GM18867 (cell line): ENCODE results near the gene CD300LG.
"Not testable (repeated sequence)": the region's sequence is repeated elsewhere in the genome, so short reads cannot be mapped to it uniquely, and the experiment has no call there.

Experiments used
- ATAC-seq: cut with Tn5 transposase; IDR thresholded peaks from one replicate; pipeline ENCODE4 v1.9.1; 2021; ENCODE audit warnings: mild to moderate bottlenecking, moderate library complexity; ENCODE audit not compliant: unreplicated experiment

CD300LG gene

DNA sequence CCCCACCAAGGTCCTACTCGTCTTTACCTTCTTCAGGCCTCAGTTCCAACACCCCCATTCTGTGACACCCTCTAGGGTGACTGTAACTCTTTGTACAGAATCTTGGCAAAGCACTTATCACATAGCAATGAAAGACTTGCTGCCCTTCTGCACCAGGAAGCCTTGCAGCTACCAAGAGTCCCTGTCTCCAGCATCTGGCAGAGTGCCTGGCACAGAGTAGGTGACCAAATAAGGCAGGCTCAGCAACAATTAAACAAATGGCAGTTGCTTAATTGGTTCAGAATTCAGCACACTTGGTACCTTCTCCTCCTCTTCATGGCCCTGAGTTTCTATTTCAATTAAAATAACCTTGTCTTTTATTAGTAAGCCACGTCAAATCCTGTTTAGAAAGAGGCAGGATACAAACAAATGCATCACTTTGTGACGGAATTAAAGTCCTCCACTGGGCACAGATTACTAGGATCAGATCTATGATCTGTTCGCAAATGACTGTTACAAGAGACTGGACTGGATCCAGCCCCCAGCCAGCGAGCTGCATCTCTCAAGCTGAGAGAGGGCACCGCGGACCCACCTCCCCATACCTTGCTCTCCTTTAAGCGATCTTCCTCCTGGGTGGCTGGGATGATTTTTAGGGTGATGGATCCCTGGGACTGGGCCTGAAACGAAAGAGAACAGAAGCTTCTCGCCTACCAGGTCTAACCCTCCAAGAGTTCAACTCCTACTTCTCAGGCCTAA, 23.5 kb upstream of the CD300LG start:
- no peak for ATAC-seq

DNA sequence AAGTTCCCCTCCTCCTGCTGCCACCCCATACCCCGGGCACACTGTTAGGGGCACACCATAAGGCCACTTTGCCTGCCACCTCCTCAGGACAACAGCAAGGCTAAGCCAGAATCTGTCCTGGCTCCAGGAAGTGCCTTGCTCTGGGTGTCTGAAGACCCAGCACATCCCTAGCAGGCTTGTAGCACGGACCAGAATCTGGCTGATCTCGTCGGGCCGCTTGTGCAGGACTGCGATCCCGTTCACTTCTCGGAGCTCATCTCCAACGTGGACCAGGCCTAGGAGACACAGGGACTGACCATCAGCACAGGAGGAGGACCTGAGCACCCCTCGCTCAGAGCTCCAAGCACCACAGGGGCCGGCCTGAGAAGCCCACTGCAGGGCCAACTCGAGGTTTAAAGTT, 21.4 kb upstream of the CD300LG start:
- no peak for ATAC-seq

DNA sequence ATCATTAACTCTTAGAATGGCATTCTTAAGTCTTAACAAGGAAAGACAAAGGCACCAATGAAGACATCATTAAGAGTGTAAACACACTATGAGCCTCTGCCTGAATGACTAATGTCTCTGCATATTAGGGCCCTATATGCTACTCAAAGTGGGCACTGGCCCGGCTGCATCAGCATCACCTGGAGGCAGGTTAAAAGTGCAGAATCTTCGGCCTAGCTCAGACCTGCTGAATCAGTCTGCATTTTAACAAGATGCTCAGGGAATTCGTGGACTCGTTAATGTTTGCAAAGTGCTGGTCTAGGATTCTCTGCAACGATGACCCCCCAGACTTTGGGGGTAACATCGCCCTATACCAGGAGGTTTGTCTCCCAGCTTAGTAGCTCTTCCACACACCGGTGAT, 20.8 kb upstream of the CD300LG start:
- no peak for ATAC-seq

DNA sequence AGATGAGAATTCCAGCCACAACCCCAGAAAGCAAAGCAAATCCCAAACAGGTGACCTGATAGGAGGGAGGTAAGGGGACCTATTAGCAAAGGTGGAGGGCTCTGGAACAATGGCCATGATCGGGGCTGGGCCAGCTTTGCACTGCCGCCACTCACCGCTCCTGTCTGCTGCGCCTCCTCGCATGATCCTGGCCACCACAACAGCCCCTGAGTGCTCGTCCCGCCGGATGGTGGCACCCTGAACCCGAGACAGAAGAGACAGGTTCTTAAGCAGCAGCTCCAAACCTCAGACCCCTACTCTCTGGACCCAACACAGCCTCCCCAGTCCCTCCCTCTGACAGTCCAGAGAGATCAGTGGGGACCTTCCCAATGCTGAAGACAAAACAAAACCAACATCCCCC, 19.4 kb upstream of the CD300LG start:
- ATAC-seq, result no peak

DNA sequence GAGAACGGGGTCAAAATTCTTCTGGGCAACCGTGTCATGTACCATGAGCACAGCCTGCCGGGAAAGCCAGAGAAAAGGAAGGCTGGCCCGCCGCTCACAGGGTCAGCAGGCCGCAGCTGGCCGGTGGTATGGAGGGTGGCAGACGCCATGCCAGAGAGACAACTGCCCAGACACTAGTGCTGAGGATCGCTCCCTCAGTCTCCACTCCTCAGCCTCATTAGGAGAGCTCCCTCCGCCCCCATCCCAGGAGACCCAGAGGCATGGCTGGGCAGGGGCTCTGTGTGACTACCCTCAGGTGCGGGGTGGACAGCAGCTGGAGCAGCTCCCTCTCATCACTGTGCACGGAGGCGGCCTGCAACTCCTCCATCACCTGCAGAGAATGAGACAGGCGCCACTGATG, 17.2 kb upstream of the CD300LG start:
- no peak for ATAC-seq

DNA sequence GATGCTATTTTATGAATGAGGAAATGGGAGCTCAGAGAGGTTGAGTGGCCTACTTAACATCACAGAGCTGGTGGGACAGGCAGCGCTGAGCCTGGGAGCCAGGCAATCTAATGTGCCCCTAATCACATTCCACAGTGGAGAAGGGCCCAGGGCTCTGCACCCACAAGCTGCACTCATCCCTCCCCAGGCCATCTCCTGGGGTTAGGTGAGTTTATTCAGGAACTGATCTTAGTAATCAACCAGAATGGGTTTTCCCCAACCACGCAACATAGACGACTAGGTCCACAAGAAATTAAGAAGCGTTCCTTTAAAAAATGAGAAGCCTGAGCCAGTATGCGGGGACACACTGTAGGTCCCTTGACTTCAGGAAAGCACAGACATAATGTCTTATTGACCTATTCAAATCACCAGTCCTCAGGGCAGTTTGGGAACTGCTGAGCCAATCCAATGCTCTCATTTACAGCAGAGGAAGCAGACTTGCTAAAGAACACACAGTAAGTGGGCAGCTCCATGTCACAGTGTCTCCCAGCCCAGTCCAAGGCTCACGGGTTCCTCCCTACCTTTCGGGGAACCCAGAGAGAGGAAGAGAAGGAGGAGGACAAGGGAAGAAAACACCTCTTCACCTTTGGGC, 16.4 kb upstream of the CD300LG start:
- no peak for ATAC-seq

DNA sequence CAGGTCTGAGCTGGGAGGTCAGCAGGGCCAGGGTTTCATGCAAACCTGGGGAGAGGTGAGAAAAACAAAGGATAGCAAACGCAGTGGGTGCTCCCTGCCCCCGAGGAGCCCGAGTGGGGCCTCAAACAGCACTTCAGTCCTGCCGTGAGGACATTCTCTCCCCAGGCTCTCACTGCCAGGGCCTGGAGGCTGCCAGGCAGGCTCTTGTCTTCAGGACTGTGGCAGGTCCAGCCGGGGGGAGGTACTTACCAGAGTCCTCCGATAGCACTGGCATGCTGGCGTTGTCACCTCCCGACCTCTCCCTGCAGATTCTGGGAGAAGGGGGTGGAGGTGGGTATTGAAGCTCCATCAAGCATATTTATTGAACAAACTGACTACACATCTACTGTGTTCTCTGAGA, 15.3 kb upstream of the CD300LG start:
- ATAC-seq, result no peak

DNA sequence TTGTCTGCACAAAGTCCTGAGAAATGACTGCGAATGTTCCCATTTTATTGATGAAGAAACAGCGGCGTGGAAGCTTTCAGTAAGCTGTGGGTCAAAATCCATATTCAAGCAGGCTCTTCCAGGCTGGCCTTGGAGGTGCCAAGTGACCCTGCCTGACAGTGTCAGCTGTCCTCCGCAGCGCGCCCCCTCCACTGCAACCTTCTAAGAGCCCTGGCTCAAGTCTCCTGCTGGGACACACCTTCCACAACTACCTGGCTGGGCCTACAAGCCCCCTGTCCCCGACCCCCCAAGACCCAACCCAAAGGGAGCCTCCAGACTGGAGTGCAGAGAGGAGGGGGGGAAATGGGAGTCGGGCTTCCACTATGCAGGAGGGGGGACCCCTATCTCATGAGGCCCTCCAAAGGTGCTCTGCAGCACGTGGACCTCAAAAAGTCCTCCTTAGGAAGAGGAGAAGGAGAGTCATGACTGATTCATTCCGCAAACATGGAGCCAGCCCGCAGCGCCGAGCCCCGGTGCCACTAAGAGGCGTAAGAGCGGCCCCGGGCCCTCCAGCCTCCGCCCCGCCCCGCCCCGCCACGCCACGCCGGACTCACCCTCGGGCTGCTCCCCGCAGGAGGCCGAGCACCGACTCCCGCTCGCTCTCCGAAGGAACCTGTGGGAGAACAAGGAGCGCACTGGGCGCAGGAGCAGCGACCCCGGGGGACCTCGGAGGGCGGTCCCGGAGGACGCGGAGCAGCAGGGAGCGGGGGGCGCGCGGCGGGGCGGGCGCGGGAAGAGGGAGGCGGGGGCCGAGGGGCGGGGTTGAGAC, 14.6 kb upstream of the CD300LG start:
- ATAC-seq, result no peak

DNA sequence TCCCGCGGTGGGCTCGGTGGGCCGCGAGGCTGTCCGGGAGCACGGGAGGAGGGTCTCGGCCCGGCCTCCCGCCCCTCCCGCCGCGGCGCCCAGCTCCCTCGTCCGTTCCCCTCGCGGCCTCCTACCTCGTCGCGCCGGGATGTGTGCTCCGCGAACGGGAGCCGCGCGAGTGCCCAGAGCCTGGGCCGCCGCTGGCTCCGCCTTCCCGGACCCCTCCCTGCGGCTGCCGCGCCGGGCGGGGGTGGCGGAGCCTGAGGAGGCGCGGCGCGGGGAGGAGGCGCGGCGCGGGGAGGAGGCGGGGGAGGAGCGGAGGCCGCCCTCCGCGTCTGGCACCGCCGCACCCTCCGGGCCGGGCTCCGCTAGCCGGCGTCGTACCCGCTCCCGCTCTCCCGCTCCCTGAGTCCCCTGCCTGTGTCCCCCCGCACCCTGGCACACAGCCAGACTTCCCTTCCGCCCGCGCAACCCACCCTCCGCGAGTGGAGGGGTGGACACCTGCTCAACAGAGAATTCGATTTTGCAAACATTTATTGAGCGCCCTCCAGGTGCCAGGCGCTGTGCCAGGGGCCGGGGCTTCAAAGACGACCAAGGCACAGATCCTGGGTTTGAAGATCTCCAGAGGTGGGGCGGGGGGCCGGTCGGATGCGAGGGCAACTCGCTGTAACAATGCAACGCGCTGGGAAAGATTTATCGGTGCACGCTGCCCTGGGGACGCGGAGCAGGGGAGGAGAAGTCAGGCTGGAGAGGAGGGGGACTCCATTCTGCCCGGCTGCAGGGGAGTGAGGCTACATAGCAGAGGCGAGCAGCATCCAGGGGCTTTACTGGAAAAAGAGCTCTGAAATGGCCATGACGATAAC, 13.8 kb upstream of the CD300LG start, which contains the start of gene MPP3:
MPP3 (minus strand) TSS at position 171 of the 854 bp plus-strand sequence. CDS start 1,240 bp downstream, outside the sequence.
- no peak for ATAC-seq

DNA sequence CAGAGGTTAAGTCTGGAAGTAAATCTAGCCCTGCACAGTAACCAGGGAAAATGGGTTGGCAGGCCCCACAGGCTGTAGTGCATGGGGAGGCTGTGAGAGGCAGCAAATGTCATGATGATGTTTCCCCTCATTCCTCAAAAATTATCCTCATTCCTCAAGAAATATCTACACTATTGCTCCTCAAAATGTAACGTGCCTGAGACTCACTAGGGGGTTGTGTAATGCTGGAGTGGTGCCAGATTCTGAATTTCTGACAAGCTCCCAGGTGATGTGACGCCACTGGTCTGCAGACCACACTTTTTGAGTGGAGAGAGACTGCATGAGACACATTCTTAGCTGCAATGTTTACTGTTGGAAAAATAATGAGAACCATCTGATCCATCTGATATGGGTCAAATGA, 12.9 kb upstream of the CD300LG start:
- no peak for ATAC-seq

DNA sequence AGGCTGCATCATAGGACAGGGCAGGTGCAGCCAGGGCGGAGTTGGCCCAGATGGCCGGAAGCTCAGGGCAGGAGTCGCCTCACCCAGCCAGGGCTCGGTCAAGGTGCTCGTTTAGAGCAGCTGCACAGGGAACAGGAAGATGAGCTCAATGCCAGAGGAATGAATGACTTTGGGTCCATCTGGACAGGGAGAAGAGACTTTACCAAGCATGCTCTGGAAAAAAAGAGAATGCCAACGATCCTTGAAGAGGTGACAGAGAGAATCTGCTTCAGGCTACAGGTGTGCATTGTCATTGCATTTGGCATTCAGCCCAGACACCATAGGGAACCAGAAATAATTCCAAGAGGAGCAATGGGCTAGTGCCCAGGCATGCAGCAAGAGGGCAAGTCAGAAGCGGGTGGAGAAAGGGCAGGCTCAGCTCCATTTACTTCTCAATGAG, 7.3 kb upstream of the CD300LG start:
- ATAC-seq, result no peak

DNA sequence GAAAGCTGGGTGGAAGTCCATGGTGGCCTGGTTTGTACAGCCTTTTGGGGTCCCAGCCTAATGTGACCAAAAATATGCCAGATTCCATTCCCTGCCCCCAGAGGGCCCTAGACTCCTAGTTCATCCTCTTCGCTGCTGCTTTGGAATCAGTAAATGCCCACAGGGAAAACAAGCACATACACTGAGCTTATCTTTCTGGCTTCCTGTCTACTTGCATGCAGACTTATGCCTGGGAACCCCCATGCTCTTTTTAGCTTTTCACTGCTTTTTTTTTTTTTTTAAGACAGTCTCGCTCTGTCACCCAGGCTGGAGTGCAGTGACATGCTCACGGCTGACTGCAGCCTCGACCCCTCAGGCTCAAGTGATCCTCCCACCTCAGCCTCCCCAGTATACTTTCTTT, 6.2 kb upstream of the CD300LG start:
- ATAC-seq, result no peak

DNA sequence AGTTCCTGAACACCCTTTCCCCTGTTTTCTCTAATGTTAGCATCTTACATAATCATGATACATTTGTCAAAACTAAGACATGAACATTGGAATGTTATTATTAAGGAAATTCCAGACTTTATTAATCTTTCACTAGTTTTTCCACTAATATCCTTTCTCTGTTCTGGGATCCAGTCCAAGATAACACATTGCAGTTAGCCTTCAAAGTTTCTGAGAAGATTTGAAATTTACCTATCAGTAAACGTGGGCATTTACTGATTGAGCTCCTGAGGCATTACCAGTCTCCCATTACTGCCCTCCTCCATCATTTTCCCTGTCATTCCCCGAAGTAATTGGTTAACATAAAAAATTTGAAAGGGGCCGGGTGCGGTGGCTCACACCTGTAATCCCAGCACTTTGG, 5.7 kb upstream of the CD300LG start:
- no peak for ATAC-seq

DNA sequence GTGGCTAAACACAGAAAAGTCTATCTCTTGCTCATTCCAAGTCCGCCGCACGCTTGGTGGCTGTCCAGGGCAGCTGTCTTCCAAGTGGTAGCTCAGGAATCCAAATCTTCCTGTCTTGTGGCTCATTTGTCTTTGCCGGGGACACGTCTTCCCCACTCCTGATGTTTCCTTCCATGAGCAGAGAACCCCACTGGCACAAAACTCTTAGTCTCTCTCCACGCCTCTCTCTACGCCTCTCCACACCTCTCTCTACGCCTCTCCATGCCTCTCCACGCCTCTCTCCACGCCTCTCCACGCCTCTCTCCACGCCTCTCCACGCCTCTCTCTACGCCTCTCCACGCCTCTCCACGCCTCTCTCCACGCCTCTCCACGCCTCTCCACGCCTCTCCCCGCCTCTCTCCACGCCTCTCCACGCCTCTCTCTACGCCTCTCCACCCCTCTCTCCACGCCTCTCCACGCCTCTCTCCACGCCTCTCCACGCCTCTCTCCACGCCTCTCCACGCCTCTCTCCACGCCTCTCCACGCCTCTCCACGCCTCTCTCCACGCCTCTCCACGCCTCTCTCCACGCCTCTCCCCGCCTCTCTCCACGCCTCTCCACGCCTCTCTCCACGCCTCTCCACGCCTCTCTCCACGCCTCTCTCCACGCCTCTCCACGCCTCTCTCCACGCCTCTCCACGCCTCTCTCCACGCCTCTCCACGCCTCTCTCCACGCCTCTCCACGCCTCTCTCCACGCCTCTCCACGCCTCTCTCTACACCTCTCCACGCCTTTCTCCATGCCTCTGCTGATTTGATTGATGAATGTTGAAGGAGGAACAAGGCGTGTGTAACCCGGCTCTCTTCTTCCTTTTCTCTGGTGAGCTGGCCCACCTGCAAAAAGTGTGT, 4.6 kb upstream of the CD300LG start:
- not testable (repeated sequence) for ATAC-seq

DNA sequence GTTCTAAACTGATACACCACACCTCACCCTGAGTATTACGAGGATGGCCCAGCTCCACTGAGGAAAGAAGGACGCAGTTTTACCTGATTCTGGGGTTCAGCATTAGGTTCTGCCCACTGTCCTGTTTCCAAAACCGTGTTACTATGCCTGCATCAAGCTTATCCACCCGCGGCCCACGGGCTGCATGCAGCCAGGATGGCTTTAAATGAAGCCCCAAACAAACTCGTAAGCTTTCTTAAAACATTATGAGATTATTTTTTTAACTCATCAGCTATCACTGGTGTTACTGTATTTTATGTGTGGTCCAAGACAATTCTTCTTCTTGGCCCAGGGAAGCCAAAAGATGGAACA, 4.0 kb upstream of the CD300LG start:
- no peak for ATAC-seq

DNA sequence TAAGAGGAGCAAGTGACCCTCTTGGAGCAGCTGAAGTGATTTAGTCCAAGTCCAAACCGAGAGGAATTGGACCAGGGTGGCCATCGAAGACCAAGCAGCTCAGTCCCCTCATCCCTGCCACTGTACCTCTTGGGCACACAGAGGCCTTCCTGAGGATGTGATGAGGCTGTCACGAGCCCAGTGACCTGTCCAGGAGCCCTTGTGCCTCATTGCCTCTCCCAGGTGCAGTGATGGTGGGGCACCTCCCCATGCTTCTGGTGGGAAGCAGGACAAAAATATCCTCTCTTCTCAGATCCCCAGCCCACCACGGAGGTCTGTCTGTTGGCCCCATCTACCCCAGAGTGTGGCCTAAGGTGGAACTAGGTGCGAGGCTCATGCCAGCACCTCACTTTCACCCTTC, 2.7 kb upstream of the CD300LG start:
- ATAC-seq, result no peak

DNA sequence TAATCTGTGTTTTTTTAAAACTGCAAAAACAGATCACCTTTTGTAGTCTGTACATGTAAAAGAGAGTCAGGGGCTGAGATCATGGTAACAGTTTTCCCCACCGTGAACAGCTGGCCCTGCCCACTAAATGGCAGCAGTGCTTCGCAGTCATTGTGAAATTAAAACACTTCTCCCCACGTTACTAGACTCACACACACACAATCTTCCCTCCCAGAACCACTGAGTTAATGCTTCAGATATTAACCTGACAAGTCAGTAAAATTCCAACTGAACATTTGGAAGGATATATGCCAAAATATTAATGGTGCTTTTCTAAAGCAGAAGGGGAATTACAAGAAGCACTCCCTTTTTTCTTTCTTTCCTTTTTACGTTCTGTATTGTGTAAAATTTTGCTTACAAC, 1.2 kb upstream of the CD300LG start:
- no peak for ATAC-seq

DNA sequence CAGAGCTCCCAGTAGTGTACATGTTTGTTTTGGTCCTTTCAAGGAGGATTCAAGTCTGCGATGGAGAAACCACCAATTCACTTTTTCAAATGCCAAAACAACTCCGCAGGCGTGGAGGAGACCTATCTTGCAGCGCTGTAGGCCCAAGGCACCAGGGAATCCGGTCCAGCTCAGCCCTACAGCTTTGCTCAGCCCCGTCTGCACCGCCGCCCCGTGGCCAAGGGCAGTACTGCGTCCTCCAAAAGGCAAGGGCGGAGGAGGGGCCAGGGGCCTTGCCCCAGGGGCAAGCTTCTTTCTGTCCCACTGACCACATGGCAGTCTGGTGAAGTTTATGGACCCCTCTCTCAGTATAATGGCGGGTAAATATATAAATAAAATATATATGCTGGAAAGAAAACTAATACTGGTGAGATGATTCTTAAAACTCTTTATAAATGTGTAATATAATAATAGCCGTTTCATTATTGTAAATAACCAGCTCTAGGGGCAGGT, 709 bp upstream of the CD300LG start:
- ATAC-seq, result no peak

DNA sequence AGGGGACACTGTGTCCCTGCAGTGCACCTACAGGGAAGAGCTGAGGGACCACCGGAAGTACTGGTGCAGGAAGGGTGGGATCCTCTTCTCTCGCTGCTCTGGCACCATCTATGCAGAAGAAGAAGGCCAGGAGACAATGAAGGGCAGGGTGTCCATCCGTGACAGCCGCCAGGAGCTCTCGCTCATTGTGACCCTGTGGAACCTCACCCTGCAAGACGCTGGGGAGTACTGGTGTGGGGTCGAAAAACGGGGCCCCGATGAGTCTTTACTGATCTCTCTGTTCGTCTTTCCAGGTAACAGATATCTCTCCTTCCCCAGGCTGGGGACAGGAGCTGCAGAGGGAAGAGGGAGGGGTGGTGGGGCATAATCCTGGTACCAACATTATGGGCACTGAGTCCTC, 1.6 kb downstream of the CD300LG start:
- no peak for ATAC-seq

DNA sequence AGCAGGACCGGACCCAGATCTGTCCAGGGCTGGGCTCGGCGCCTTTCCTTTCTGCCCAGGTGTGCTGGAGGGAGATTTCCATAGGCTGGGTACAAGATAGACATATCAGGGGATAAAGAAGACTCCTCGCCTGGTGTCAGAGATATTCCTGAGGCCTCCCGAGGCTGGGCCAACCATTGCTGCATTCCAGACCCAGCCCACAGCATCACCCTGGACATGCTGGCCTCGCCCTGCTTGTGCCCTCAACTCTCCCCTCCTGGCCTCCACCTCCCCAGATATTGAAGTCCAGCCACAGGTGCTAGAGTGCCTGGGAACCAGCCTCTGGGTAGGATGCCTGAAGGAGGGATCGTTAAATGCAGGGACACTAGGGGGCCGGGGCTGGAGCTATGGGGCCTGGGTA, 2.1 kb downstream of the CD300LG start:
- no peak for ATAC-seq
